Tibial nerve (tissue), 3 donors: Measurements from ENCODE around the gene NPHS2.

Experiments used
- POLR2A ChIP-seq, 2 donors: fragments of 450-650 bp; IDR thresholded peaks; one replicate each; pipeline ENCODE4 v1.6.1; 2017; ENCODE audit warnings: antibody characterized with exemption in 2 of 2, mild to moderate bottlenecking in 2 of 2, moderate library complexity in 2 of 2
- TF ChIP-seq, protein P1 (sequence below), 5 experiments: fragments of 200-600 bp in 3 of 5; fragments of 450-650 bp in 2 of 5; sonication (generic) in 3 of 5; IDR thresholded peaks; one replicate each; pipeline ENCODE4 v1.5.1; 2016 to 2019; ENCODE audit warnings: antibody characterized with exemption in 5 of 5, mild to moderate bottlenecking in 3 of 5, moderate library complexity in 2 of 5

DNA sequence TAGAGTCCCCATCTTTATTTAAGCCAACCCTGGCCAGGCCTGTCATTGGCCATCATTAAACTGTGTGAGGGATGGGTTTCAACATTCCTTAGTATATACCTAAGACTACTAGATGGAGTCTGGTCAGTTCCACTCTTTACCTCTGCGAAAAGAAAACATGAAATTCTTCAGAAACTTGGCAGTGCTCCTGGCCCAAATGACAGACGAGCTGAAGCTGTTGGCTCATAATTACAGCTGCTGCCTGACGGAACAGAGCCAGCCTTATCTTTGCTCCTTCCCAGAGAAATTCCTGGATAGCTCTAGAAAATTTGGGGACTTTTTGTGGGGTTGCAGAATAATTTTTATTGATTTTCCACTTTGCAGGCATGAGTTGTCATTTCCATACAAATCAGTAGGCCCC lies 30.4 kb downstream of the NPHS2 start:
- TF ChIP-seq, protein P1, sequence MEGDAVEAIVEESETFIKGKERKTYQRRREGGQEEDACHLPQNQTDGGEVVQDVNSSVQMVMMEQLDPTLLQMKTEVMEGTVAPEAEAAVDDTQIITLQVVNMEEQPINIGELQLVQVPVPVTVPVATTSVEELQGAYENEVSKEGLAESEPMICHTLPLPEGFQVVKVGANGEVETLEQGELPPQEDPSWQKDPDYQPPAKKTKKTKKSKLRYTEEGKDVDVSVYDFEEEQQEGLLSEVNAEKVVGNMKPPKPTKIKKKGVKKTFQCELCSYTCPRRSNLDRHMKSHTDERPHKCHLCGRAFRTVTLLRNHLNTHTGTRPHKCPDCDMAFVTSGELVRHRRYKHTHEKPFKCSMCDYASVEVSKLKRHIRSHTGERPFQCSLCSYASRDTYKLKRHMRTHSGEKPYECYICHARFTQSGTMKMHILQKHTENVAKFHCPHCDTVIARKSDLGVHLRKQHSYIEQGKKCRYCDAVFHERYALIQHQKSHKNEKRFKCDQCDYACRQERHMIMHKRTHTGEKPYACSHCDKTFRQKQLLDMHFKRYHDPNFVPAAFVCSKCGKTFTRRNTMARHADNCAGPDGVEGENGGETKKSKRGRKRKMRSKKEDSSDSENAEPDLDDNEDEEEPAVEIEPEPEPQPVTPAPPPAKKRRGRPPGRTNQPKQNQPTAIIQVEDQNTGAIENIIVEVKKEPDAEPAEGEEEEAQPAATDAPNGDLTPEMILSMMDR (IDR thresholded peaks at IDR 0.05), result no peak
- no peak for TF ChIP-seq POLR2A (IDR thresholded peaks at IDR 0.05)
